HT1080 (cell line): ENCODE data around the gene CNBP. TPM values are rescaled to one million over a fixed set of nuclear protein-coding genes. Genes with fewer than 3 reads are reported as not detected.
A peak's percentile ranks its signal among the peaks of the same experiment; 100 is the strongest.
"Not testable (repeated sequence)": the region's sequence is repeated elsewhere in the genome, so short reads cannot be mapped to it uniquely, and the experiment has no call there.

ENCODE experiments used
- DNase-seq: peaks from one replicate; pipeline ENCODE4 v3.0.0-alpha.2; 2015; ENCODE audit warnings: low read depth
- polyA plus RNA-seq, 2 experiments: library from polyadenylated mRNA; depleted of rRNA; stranded (reverse); fragments of >200 nt; gene quantifications; 2 replicates each; pipeline ENCODE4 v1.2.3, GENCODE V29; 2015
- total RNA-seq: library from RNA; depleted of rRNA; stranded (reverse); fragments of >200 nt; shearing (Covaris generic); gene quantifications from 2 replicates; pipeline ENCODE4 v1.2.3, GENCODE V29; 2014; rRNA removed

Gene CNBP
- 649 and 701 TPM in 2 replicates for total RNA-seq
- polyA plus RNA-seq (2015; cell fraction: cytosol; rRNA removed): 673 and 731 TPM in 2 replicates
- polyA plus RNA-seq (2015; cell fraction: nucleus; rRNA removed): 468 and 492 TPM in 2 replicates

GRCh38 chr3:129183569-129184395, at the start of gene CNBP:
TSS of gene CNBP (minus strand) at chr3:129183896. CDS start at chr3:129171757, 12,139 bp downstream.
- DNase-seq: peak; percentile 98

DNA sequence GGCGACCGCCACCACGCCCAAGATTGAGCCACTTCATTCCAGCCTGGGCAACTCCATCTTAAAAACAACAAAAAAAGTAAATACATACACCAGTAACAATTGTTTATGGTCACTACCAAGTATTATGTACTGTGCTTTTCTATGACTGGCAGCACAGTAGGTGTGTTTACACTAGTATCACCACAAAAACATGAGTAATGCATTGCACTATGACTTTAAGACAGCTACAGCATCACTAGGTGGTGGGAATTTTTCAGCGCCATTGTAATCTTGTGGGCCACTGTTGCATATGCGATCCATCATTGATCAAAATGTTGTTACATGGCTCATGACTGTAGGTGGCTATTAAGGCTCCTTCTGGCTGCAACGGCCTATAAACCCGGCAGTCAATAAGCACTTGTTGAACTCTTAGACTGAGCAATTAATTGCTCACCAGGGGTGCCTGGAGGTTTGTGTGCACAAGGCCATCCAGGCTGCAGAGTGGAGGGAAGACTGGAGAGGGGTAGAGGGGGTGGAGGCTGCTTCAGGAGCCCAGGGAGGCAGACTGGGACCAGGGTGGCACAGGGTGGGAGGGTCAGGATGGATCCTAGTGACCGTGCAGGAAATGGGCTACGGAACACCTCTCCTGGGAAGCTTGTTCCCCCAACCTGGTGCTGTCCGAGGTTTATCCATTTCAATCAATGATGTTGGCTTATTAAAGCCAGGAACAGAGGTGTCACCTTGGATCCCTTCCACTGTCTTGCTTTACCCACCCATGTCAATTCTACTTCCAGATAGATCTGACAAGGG, 47.8 kb upstream of the CNBP start:
- DNase-seq: peak; percentile 71

DNA sequence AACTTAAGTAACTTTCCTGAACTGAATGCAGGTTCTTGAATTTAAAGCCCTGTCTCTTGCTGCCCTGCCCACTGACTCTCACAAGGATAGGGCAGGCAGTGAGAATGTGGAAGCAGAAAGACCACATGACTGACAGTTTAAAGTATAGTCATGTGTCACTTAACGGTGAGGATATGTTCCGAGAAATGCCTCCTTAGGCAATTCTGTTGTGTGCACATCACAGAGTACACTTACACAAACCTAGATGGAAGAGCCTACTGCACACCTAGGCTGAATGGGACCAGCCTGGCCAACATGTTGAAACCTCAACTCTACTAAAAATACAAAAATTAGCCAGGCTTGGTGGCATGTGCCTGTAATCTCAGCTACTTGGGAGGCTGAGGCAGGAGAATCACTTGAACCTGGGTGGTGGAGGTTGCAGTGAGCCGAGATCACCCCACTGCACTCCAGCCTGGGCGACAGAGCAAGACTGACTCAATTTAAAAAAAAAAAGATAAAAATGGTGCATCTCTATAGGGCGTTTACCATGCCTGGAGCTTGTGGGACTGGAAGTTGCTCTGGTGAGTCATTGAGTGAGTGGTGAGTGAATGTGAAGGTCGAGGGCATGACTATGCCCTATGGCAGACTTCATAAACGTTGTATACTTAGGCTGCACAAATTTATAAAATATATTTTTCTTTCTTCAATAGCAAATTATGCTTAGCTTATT, 46.8 kb upstream of the CNBP start:
- DNase-seq: peak; percentile 98

DNA sequence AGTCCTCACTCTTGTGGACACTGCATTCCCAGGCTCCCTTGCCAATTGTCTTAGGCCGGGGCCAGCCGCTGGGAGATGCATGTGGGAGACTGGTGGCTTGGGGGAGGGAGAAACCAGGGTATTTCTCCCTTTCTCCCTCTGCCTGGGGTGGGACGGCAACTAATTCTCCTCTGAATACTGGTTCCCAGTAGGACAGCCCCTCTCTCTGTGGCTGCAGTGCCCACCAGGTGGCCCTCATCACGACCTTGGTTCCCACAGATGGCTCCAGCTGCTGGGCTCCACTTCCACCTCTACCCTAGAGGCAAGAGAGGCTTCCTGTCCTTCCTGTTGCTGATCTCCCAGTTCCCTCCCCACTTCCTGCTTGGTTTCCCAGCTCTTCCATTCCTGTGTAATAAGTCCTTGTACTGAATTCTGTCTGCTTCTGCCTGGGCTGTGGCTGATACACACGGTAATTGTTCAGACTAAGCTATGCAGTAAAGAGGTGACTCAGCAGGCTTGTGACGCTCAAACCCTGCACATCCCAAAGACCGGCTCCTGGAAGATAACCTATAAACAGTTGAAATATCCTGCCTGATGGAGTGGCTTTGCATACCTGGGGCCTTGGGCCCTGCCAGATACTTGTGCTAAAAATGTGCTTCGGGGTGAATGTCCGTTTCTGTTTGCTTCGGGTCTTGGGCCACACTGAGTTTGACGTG, 45.3 kb upstream of the CNBP start:
- DNase-seq: peak; percentile 96

DNA sequence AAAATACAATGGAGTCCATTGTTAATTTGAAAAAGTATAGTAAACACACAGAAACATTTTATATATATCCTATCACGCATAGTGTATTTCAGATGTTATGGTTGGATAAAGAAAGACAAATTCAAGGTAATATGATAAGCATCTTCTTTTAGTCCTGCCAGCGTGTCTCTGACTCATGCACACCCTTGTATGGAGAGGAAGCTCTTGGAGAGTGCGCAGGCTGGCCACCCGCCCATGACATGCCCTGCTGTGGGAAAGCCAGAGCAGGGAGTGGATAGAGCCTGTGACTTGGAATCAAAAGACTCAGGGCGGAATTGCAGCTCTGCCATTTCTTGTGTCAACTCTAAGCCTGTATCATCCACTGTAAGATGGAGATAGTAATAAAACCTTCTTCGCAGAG, 42.7 kb upstream of the CNBP start:
- peak; percentile 98 for DNase-seq

DNA sequence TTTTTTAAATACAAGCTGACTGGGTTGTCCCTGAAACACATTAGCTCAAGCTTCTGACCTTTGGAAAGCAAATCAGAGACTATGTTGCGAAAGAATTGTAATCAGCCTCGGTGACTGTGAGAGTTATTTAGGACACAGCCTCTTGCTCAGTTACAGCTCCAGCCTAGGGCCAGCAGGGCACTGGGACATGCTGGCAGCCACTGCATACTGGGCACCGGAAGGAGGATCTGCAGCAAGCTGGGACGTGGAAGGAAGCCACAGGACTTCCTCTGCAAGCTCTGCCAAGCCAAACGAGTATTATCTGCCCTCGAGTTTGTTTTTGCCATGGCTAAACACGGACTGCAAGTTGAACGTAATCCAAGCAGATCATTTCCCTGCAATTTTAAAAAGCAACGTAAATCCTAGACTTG, 41.3 kb upstream of the CNBP start:
- peak; percentile 93 for DNase-seq

GRCh38 chr3:129224387-129224786, 40.7 kb upstream of the CNBP start:
- not testable (repeated sequence) for DNase-seq

DNA sequence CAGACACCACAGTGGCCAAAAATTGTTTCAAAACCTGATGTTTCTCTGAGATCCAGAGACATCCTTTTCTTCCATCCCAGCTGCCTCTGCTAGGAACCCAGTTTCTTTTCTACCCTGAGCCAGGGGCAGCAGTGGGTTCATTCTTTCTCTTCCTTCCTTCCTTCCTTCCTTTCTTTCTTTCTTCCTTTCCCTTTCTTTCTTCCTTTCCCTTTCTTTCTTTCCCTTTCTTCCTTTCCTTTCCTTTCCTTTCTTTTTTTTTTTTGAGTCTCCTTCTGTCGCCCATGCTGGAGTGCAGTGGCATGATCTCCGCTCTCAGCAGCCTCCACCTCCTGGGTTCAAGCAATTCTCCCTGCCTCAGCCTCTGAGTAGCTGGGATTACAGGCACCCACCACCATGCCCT, 35.0 kb upstream of the CNBP start:
- no peak for DNase-seq

- DNase-seq: no peak
Measured at GRCh38 chr3:129213238-129213637, 29.5 kb upstream of the CNBP start.

- DNase-seq: peak; percentile 100
Measured at GRCh38 chr3:129211772-129212171, 28.1 kb upstream of the CNBP start.

DNA sequence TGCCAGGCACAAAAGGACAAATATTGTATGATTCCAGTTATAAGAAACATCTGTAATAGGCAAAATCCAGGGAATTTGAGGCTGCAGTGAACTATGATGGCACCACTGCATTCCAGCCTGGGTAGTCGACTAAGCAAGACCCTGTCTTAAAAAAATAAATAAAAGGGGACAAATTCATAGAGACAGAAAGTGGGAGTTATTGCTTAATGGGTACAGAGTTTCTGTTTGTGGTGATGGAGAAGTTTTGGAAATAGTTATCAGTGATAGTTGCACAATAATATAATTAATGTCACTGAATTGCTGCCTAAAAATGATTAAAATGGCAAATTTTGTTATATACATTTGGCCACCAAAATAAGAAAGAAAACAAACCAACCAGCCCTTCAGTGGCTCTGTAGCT, 27.6 kb upstream of the CNBP start:
- DNase-seq: no peak

- DNase-seq: no peak
Measured at GRCh38 chr3:129207479-129207878, 23.8 kb upstream of the CNBP start.

DNA sequence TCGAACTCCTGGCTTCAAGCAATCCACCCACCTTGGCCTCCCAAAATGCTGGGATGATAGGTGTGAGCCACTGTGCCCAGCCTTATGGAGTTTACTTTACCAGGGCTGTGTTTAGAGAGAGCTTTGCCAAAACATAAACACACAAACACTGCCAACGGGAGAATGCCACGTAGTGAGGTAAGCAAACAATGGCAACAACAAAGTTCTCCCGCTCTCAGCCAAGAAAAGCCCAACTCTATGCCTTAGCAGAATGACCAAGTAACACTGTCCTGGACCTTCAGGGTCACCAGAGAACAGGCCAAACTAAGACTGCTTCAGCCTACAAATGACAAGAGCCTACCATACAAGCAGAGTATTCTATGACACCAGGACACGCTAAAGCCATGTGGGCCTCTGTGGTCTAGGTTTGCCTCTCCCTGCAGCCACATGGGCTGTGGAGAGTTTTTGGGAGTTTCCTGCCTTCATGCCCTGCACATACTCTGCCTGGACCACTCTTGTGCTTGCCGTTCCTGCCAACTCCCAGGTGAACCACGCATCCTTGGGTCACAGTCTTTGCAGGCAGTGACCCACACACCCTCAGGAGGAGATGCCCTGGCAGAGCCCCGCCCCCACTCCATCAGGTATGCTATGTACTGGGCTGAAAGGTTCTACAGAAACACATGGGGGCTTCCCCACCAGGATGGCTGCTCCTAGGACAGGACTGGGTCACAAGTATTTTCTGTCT, 21.6 kb upstream of the CNBP start:
- DNase-seq: no peak

GRCh38 chr3:129204473-129204872, 20.8 kb upstream of the CNBP start:
- no peak for DNase-seq

DNA sequence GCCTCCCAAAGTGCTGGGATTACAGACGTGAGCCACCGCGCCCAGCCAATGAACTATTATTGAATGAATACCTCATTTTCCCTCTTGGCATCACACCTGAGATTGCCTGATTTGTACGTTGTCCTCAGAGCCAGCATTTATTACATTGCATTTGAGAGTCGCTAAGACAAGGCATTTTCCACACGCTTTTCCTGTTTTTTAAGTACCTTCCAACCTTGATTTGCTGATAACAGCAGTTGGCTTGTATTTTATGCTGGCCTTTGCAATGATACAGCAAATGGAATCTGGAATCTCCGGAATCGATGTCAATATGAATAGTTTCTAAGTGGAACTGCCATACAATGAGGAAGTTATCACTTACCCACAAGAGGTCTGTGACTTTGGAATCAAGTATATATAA, 15.7 kb upstream of the CNBP start:
- DNase-seq: no peak

- DNase-seq: no peak
Measured at GRCh38 chr3:129197321-129197720, 13.6 kb upstream of the CNBP start.

DNA sequence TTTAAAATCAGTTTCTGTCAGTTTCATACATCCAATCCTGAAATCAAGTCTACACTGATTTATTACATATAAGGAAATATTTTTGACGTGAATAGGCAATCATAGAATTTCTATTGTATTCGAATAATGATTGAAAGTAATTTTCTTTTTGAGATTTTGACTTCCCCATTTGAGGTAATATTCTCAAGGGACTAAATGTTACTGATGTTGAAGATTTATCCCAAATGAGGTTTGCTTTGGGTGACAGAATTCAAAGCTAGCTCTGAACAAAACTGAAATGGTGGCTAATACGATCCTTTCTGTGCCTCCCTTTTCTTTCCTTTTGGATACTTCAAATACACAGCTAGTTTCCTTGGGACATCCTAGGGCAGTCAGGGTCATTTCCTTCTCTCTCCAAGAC, 12.9 kb upstream of the CNBP start:
- DNase-seq: no peak

GRCh38 chr3:129195731-129196256, 12.1 kb upstream of the CNBP start:
- DNase-seq: peak; percentile 97

DNA sequence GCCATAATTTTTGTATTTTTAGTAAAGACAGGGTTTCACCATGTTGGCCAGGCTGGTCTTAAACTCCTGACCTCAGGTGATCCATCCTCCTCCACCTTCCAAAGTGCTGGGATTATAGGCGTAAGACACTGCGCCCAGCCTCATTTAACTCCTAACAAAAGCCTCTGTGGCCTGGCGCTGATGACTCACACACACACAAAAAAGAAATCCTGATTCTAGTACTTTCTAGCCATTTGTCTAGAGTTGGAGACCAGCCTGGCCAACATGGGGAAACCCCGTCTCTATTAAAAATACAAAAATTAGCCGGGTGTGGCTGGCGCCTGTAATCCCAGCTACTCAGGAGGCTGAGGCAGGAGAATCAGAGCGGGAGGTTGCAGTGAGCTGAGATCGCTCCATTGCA, 6.1 kb upstream of the CNBP start:
- DNase-seq: not testable (repeated sequence)

DNA sequence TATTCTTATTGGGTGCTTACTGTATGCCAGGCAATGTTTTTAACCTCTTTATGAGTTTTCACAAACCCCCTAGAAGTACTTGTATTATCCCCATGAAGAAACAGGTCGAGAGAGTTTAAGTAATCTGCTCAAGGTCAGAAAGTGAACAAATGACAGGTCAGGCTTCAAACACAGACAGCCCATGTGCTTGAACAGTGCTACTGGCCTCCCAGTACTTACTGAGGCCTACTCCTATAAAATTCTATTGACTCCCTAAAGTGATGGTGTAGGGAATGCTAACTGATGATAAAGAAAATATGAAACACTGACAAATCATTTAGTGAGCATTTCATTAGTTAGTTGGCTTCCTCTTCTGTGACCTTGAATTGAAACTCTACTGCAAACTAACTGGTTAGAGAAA, 4.2 kb upstream of the CNBP start:
- DNase-seq: no peak
